Activated naive CD8-positive, alpha-beta T cell treated with anti-CD3 and anti-CD28 coated beads, Interleukin-2, amount 10 ng/mL, durations not matched to agents 7 days and 5 days (primary cell): Measurements from ENCODE around the gene ARID5B. TPM values are rescaled to one million over a fixed set of nuclear protein-coding genes. Genes with fewer than 3 reads are reported as not detected.
A peak's percentile ranks its signal among the peaks of the same experiment; 100 is the strongest.

Experiments used
- ATAC-seq: fragments of 150-1000 bp; cut with Tn5 transposase; one replicate; pipeline ENCODE4 v1.10.0; 2021; ENCODE audit warnings: low read depth, moderate library complexity
- POLR2A ChIA-PET: fragments of 350-600 bp; sonication (Branson Sonifier 250); formaldehyde crosslinking; loops from one replicate; lab custom pipeline; 2021; ENCODE audit warnings: antibody characterized with exemption; lab: Charles Lee
- DNase-seq: peaks from one replicate; pipeline ENCODE4 v3.0.0; 2021
- H3K27ac Mint-ChIP-seq: one replicate; pipeline ENCODE4 v1.8.0; 2022; ENCODE audit warnings: mild to moderate bottlenecking, mixed read lengths
- H3K27me3 Mint-ChIP-seq: one replicate; pipeline ENCODE4 v1.8.0; 2022; ENCODE audit warnings: mild to moderate bottlenecking, moderate library complexity, mixed read lengths
- H3K36me3 Mint-ChIP-seq: one replicate; pipeline ENCODE4 v1.8.0; 2021; ENCODE audit warnings: mild to moderate bottlenecking, mixed read lengths
- H3K4me1 Mint-ChIP-seq: one replicate; pipeline ENCODE4 v1.8.0; 2021; ENCODE audit warnings: mixed read lengths
- H3K4me3 Mint-ChIP-seq: one replicate; pipeline ENCODE4 v1.8.0; 2022; ENCODE audit warnings: mild to moderate bottlenecking, moderate library complexity, mixed read lengths
- H3K9me3 Mint-ChIP-seq: one replicate; pipeline ENCODE4 v1.8.0; 2021; ENCODE audit warnings: mixed read lengths
- total RNA-seq, 2 experiments: library from RNA; stranded (reverse); gene quantifications; one replicate each; pipeline ENCODE4 v1.2.3, GENCODE V29; 2021

The ARID5B gene
- total RNA-seq, 2 experiments from 2014 or later, result 25.4 to 26.1 TPM

- H3K4me3 Mint-ChIP-seq, result peak overlapping the region; percentile 84
- DNase-seq (no peak), ATAC-seq (peak; percentile 46)
- no peaks in the 10 kb centered on the region for H3K9me3 Mint-ChIP-seq
- no peaks in the 10 kb centered on the region for H3K27me3 Mint-ChIP-seq
- POLR2A ChIA-PET, result interaction anchor here (0.6 to 1.4 kb wide), 6 partner anchors 10 to 101 kb away, joined by 3 to 6 read pairs (median 3); partner anchors contain the start of gene ARID5B
- peak overlapping the region; percentile 89 for H3K27ac Mint-ChIP-seq
- peaks cover 52% of the 10 kb centered on the region for H3K36me3 Mint-ChIP-seq
- peaks cover 53% of the 10 kb centered on the region for H3K4me1 Mint-ChIP-seq
These were observed 41.3 kb downstream of the ARID5B start for GRCh38 chr10:61942604-61943461.

GRCh38 chr10:61943674-61944378 lies 42.3 kb downstream of the ARID5B start:
- Mint-ChIP-seq H3K27me3 (no peaks in the 10 kb centered on the region), H3K36me3 (peaks cover 52% of the 10 kb centered on the region), H3K4me3 (peak overlapping the region; percentile 84), H3K4me1 (peaks cover 43% of the 10 kb centered on the region), H3K9me3 (no peaks in the 10 kb centered on the region), H3K27ac (peak overlapping the region; percentile 89)
- DNase-seq (no peak), ATAC-seq (peak; percentile 43)
- POLR2A ChIA-PET, result interaction anchor here (0.6 to 1.1 kb wide), 3 partner anchors 41 to 100 kb away, joined by 3 read pairs; no protein-coding TSS in a partner anchor

GRCh38 chr10:61944410-61945147 lies 43.1 kb downstream of the ARID5B start:
- no peak overlapping the region for H3K4me3 Mint-ChIP-seq
- peaks cover 55% of the 10 kb centered on the region for H3K36me3 Mint-ChIP-seq
- peaks cover 36% of the 10 kb centered on the region for H3K4me1 Mint-ChIP-seq
- POLR2A ChIA-PET, result no interaction called here
- no peak overlapping the region for H3K27ac Mint-ChIP-seq
- no peaks in the 10 kb centered on the region for H3K9me3 Mint-ChIP-seq
- H3K27me3 Mint-ChIP-seq, result no peaks in the 10 kb centered on the region
- DNase-seq (no peak), ATAC-seq (no peak)

- no peaks in the 10 kb centered on the region for H3K9me3 Mint-ChIP-seq
- no peaks in the 10 kb centered on the region for H3K27me3 Mint-ChIP-seq
- H3K4me1 Mint-ChIP-seq, result peaks cover 8% of the 10 kb centered on the region
- no peak overlapping the region for H3K4me3 Mint-ChIP-seq
- POLR2A ChIA-PET, result no interaction called here
- peaks cover 52% of the 10 kb centered on the region for H3K36me3 Mint-ChIP-seq
- no peak overlapping the region for H3K27ac Mint-ChIP-seq
- DNase-seq (no peak), ATAC-seq (no peak)
These were observed 48.2 kb downstream of the ARID5B start for GRCh38 chr10:61949687-61950086.

- Mint-ChIP-seq H3K9me3 (no peaks in the 10 kb centered on the region), H3K36me3 (peaks cover 52% of the 10 kb centered on the region), H3K4me1 (peaks cover 7% of the 10 kb centered on the region), H3K27ac (no peak overlapping the region), H3K4me3 (no peak overlapping the region), H3K27me3 (no peaks in the 10 kb centered on the region)
- POLR2A ChIA-PET, result interaction anchor here (1.9 kb wide), 1 partner anchor 47 kb away, joined by 4 read pairs; no protein-coding TSS in a partner anchor
- DNase-seq (no peak), ATAC-seq (no peak)
These were observed 49.1 kb downstream of the ARID5B start for GRCh38 chr10:61950449-61951143.

- H3K4me3 Mint-ChIP-seq, result no peak overlapping the region
- H3K4me1 Mint-ChIP-seq, result peaks cover 7% of the 10 kb centered on the region
- POLR2A ChIA-PET, result interaction anchor here (1.9 kb wide), 1 partner anchor 48 kb away, joined by 4 read pairs; no protein-coding TSS in a partner anchor
- no peaks in the 10 kb centered on the region for H3K27me3 Mint-ChIP-seq
- no peak for ATAC-seq
- no peaks in the 10 kb centered on the region for H3K9me3 Mint-ChIP-seq
- no peak for DNase-seq
- H3K36me3 Mint-ChIP-seq, result peaks cover 53% of the 10 kb centered on the region
- no peak overlapping the region for H3K27ac Mint-ChIP-seq
These were observed 49.6 kb downstream of the ARID5B start for GRCh38 chr10:61951144-61951483.

GRCh38 chr10:61952028-61952674 lies 50.7 kb downstream of the ARID5B start:
- DNase-seq (no peak), ATAC-seq (no peak)
- Mint-ChIP-seq H3K27me3 (no peaks in the 10 kb centered on the region), H3K36me3 (peaks cover 53% of the 10 kb centered on the region), H3K4me1 (peaks cover 9% of the 10 kb centered on the region), H3K27ac (no peak overlapping the region), H3K4me3 (no peak overlapping the region), H3K9me3 (no peaks in the 10 kb centered on the region)
- POLR2A ChIA-PET, result interaction anchor here (1.9 kb wide), 1 partner anchor 49 kb away, joined by 4 read pairs; no protein-coding TSS in a partner anchor

GRCh38 chr10:61953183-61953582 lies 51.7 kb downstream of the ARID5B start:
- no peak for ATAC-seq
- POLR2A ChIA-PET, result no interaction called here
- peaks cover 49% of the 10 kb centered on the region for H3K36me3 Mint-ChIP-seq

GRCh38 chr10:61957806-61958205 lies 56.3 kb downstream of the ARID5B start:
- H3K9me3 Mint-ChIP-seq, result no peaks in the 10 kb centered on the region
- no peaks in the 10 kb centered on the region for H3K27me3 Mint-ChIP-seq
- no peak overlapping the region for H3K27ac Mint-ChIP-seq
- peaks cover 28% of the 10 kb centered on the region for H3K4me1 Mint-ChIP-seq
- POLR2A ChIA-PET, result no interaction called here
- ATAC-seq (no peak), DNase-seq (no peak)
- H3K4me3 Mint-ChIP-seq, result no peak overlapping the region
- H3K36me3 Mint-ChIP-seq, result peaks cover 48% of the 10 kb centered on the region

More at GRCh38 chr10:61953183-61953582, 51.7 kb downstream of the ARID5B start:
- no peak overlapping the region for H3K4me3 Mint-ChIP-seq
- no peaks in the 10 kb centered on the region for H3K27me3 Mint-ChIP-seq
- no peak for DNase-seq
- H3K4me1 Mint-ChIP-seq, result peaks cover 12% of the 10 kb centered on the region
- H3K27ac Mint-ChIP-seq, result no peak overlapping the region
- H3K9me3 Mint-ChIP-seq, result no peaks in the 10 kb centered on the region

- Mint-ChIP-seq H3K9me3 (no peaks in the 10 kb centered on the region), H3K27me3 (no peaks in the 10 kb centered on the region), H3K36me3 (peaks cover 49% of the 10 kb centered on the region), H3K4me3 (no peak overlapping the region), H3K27ac (no peak overlapping the region), H3K4me1 (peaks cover 32% of the 10 kb centered on the region)
- DNase-seq (no peak), ATAC-seq (no peak)
- POLR2A ChIA-PET, result interaction anchor here (0.5 kb wide), 1 partner anchor 1500 kb away, joined by 3 read pairs; no protein-coding TSS in a partner anchor
These were observed 56.8 kb downstream of the ARID5B start for GRCh38 chr10:61958311-61958710.

GRCh38 chr10:61958805-61959204 lies 57.3 kb downstream of the ARID5B start:
- no peaks in the 10 kb centered on the region for H3K27me3 Mint-ChIP-seq
- peaks cover 49% of the 10 kb centered on the region for H3K36me3 Mint-ChIP-seq
- POLR2A ChIA-PET, result interaction anchor here (0.5 kb wide), 1 partner anchor 1500 kb away, joined by 3 read pairs; no protein-coding TSS in a partner anchor
- H3K4me3 Mint-ChIP-seq, result no peak overlapping the region
- H3K4me1 Mint-ChIP-seq, result peaks cover 33% of the 10 kb centered on the region
- ATAC-seq (no peak), DNase-seq (no peak)
- H3K9me3 Mint-ChIP-seq, result no peaks in the 10 kb centered on the region
- H3K27ac Mint-ChIP-seq, result no peak overlapping the region

GRCh38 chr10:61959814-61960213 lies 58.3 kb downstream of the ARID5B start:
- H3K27me3 Mint-ChIP-seq, result no peaks in the 10 kb centered on the region
- H3K4me1 Mint-ChIP-seq, result peaks cover 38% of the 10 kb centered on the region
- no peak overlapping the region for H3K4me3 Mint-ChIP-seq
- POLR2A ChIA-PET, result no interaction called here
- peaks cover 50% of the 10 kb centered on the region for H3K36me3 Mint-ChIP-seq
- DNase-seq, result no peak
- H3K27ac Mint-ChIP-seq, result peak overlapping the region; percentile 13
- no peaks in the 10 kb centered on the region for H3K9me3 Mint-ChIP-seq
- no peak for ATAC-seq
